OCI-LY1 (cell line): ENCODE measurements around the gene ADAMTS9.

Experiments used
- H2AFZ ChIP-seq: fragments of 200-600 bp; sonication (generic), shearing (Covaris generic); 2 replicates; pipeline ENCODE4 v1.6.0; 2014; ENCODE audit warnings: antibody characterized with exemption, mild to moderate bottlenecking, low read length
- H3F3A ChIP-seq: fragments of 200-600 bp; sonication (generic), shearing (Covaris generic); 2 replicates; pipeline ENCODE4 v1.6.0; 2014; ENCODE audit warnings: mild to moderate bottlenecking, antibody characterized with exemption, low read length, moderate library complexity; ENCODE audit not compliant: insufficient read depth
- H3K27ac ChIP-seq: fragments of 200-600 bp; sonication (generic); 2 replicates; pipeline ENCODE4 v1.5.1; 2014; ENCODE audit warnings: low read length, mixed run types, mild to moderate bottlenecking, low read depth; ENCODE audit not compliant: poor library complexity, severe bottlenecking
- H3K27me3 ChIP-seq: fragments of 200-600 bp; sonication (generic); 2 replicates; pipeline ENCODE4 v1.6.0; 2014; ENCODE audit warnings: antibody characterized with exemption, mild to moderate bottlenecking, low read length, moderate library complexity; ENCODE audit not compliant: insufficient read depth
- H3K36me3 ChIP-seq: fragments of 200-600 bp; sonication (generic); 2 replicates; pipeline ENCODE4 v1.6.1; 2014; ENCODE audit warnings: mild to moderate bottlenecking, antibody characterized with exemption, low read length, moderate library complexity, mixed read lengths; ENCODE audit not compliant: insufficient read depth
- H3K4me1 ChIP-seq: fragments of 200-600 bp; sonication (generic); 2 replicates; pipeline ENCODE4 v1.5.1; 2014; ENCODE audit warnings: mild to moderate bottlenecking, low read length, moderate library complexity; ENCODE audit not compliant: insufficient read depth, severe bottlenecking
- H3K4me2 ChIP-seq: fragments of 200-600 bp; sonication (generic), shearing (Covaris generic); 2 replicates; pipeline ENCODE4 v1.6.1; 2014; ENCODE audit warnings: low read length
- H3K4me3 ChIP-seq: fragments of 200-600 bp; sonication (generic); 2 replicates; pipeline ENCODE4 v1.5.1; 2014; ENCODE audit warnings: low read length, low read depth, mild to moderate bottlenecking, mixed read lengths; ENCODE audit not compliant: poor library complexity, severe bottlenecking
- H3K79me2 ChIP-seq: fragments of 200-600 bp; shearing (Covaris generic); 2 replicates; pipeline ENCODE4 v1.6.1; 2016; ENCODE audit warnings: mixed run types, low read length, mixed read lengths; ENCODE audit not compliant: insufficient read depth
- H3K9ac ChIP-seq: fragments of 200-600 bp; sonication (generic), shearing (Covaris generic); 2 replicates; pipeline ENCODE4 v1.6.1; 2014; ENCODE audit warnings: mild to moderate bottlenecking, low read length, mixed read lengths
- H3K9me2 ChIP-seq: fragments of 200-600 bp; sonication (generic), shearing (Covaris generic); 2 replicates; pipeline ENCODE4 v1.6.1; 2014; ENCODE audit warnings: low read depth, mild to moderate bottlenecking, low read length, mixed read lengths
- H3K9me3 ChIP-seq: fragments of 200-600 bp; shearing (Covaris generic); 2 replicates; pipeline ENCODE4 v1.6.1; 2014; ENCODE audit warnings: low read length, mixed read lengths
- H4K20me1 ChIP-seq: fragments of 200-600 bp; sonication (generic), shearing (Covaris generic); 2 replicates; pipeline ENCODE4 v1.6.0; 2016; ENCODE audit warnings: mild to moderate bottlenecking, low read length; ENCODE audit not compliant: insufficient read depth
- CTCF ChIP-seq: fragments of 200-600 bp; sonication (generic), shearing (Covaris generic); IDR thresholded peaks from 2 replicates; pipeline ENCODE4 v1.5.1; 2017; ENCODE audit warnings: mild to moderate bottlenecking, antibody characterized with exemption, low read length, moderate library complexity, mixed read lengths
- EZH2 ChIP-seq: fragments of 200-600 bp; sonication (generic), shearing (Covaris generic); IDR thresholded peaks from 2 replicates; pipeline ENCODE4 v1.8.0; 2017; ENCODE audit warnings: borderline replicate concordance, mixed run types, mild to moderate bottlenecking, antibody characterized with exemption, low read length, moderate library complexity, mixed read lengths

Gene ADAMTS9

DNA sequence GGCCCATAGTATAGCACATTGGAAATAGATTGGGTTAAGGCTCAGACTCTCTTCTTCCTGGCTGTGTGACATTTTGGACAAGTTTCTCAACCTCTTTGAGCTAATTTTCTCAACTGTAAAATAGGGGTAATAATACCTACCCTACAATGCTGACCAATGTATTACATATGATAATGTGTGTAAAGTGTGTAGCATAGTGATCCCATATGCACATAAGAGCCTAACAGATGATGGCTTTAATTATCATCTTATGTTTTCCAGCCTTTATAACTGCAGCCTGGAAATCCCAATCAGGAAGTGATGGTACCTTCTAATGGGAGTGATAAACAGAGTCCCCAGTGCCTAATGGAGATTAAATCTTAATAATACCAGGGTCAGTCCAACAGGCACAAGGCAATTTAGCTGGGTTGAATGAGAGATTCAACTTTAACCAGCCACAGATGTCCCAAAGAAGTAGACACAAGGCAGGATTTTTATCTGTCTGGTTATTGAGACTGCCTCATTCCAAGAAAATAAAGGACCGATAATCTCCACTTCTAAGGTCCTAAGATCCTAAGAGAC, 12.0 kb downstream of the ADAMTS9 start:
- Histone ChIP-seq H3K4me3 (no peak overlapping the region), H3K4me1 (no peaks in the 10 kb centered on the region), H3K27ac (no peak overlapping the region), H3K27me3 (no peaks in the 10 kb centered on the region), H3K36me3 (no peaks in the 10 kb centered on the region), H3K9ac (no peak overlapping the region), H3F3A (no peaks in the 10 kb centered on the region), H3K9me3 (no peaks in the 10 kb centered on the region), H3K4me2 (no peak overlapping the region), H3K79me2 (no peaks in the 10 kb centered on the region), H2AFZ (no peak overlapping the region), H3K9me2 (no peaks in the 10 kb centered on the region), H4K20me1 (no peaks in the 10 kb centered on the region)
- TF ChIP-seq CTCF (no peak), EZH2 (no peak)

DNA sequence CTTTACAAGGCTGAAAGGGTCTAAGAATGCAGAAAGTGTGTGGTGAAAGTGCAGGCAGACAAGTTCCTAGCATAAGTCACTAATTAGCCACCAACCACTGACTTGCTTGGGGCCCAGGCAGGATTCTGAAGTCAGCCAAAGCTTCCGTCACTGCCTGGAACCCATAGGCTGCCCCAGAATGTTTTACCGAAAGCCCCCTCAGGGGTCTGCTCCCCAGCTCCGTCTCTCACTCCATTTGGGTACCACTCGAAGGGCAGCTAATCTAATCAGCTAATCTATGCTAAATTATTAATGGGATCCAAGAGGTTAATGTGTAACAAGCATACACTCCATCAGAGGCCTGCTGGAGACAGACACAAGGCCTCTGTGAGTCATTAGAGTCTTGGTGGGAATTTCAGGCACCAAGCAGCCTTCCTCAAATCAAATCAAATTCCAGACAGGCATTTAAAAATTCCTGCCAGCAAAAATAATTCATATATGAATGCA, 13.2 kb downstream of the ADAMTS9 start:
- no peak overlapping the region for H3K9ac ChIP-seq
- TF ChIP-seq CTCF: no peak
- no peak for TF ChIP-seq EZH2

GRCh38 chr3:64673159-64673715, 14.6 kb downstream of the ADAMTS9 start:
- Histone ChIP-seq H3K9me3 (no peaks in the 10 kb centered on the region), H4K20me1 (no peaks in the 10 kb centered on the region), H3K4me3 (no peak overlapping the region), H3K36me3 (no peaks in the 10 kb centered on the region), H3K27ac (no peak overlapping the region), H3K9ac (no peak overlapping the region), H3K79me2 (no peaks in the 10 kb centered on the region), H3K4me1 (no peaks in the 10 kb centered on the region), H2AFZ (no peak overlapping the region), H3K27me3 (no peaks in the 10 kb centered on the region), H3K4me2 (no peak overlapping the region), H3F3A (no peaks in the 10 kb centered on the region), H3K9me2 (no peaks in the 10 kb centered on the region)
- TF ChIP-seq EZH2 (no peak), CTCF (no peak)

More for the DNA sequence above, 13.2 kb downstream of the ADAMTS9 start:
- H3K4me1 ChIP-seq: no peaks in the 10 kb centered on the region
- no peaks in the 10 kb centered on the region for H3K9me2 ChIP-seq
- no peak overlapping the region for H2AFZ ChIP-seq
- no peaks in the 10 kb centered on the region for H3K9me3 ChIP-seq
- H3K36me3 ChIP-seq: no peaks in the 10 kb centered on the region
- no peak overlapping the region for H3K4me2 ChIP-seq
- H3F3A ChIP-seq: no peaks in the 10 kb centered on the region
- H3K27ac ChIP-seq: no peak overlapping the region
- no peaks in the 10 kb centered on the region for H4K20me1 ChIP-seq
- no peaks in the 10 kb centered on the region for H3K27me3 ChIP-seq
- no peaks in the 10 kb centered on the region for H3K79me2 ChIP-seq
- H3K4me3 ChIP-seq: no peak overlapping the region
